Measurements from ENCODE around the gene TNC.

Gene TNC

GRCh38 chr9:115116421-115117284, 1.3 kb downstream of the TNC start:
- CTCF ChIA-PET = no interaction called here
- TF ChIP-seq CTCF (IDR thresholded peaks at IDR 0.05; ENCODE audit: control extremely low read depth, extremely low read depth, low read depth, missing control alignments) = no peak
- POLR2A ChIA-PET = no interaction called here
- no peak for DNase-seq (ENCODE audit: extremely low spot score)

GRCh38 chr9:115115924-115116323, 2.0 kb downstream of the TNC start:
- ChIA-PET CTCF (no interaction called here), POLR2A (no interaction called here)
- TF ChIP-seq CTCF (IDR thresholded peaks at IDR 0.05; ENCODE audit: control extremely low read depth, extremely low read depth, low read depth, missing control alignments) = no peak
- DNase-seq (ENCODE audit: extremely low spot score) = no peak

- no peak for TF ChIP-seq CTCF (IDR thresholded peaks at IDR 0.05; ENCODE audit: control extremely low read depth, extremely low read depth, low read depth, missing control alignments)
- CTCF ChIA-PET = interaction anchor here (1.1 to 1.4 kb wide), 4 partner anchors 8 to 26 kb away, joined by 3 to 4 read pairs (median 3); no protein-coding TSS in a partner anchor
- POLR2A ChIA-PET = no interaction called here
- DNase-seq (ENCODE audit: extremely low spot score) = no peak
These were observed 2.7 kb downstream of the TNC start for GRCh38 chr9:115115117-115115880.

- POLR2A ChIA-PET = no interaction called here
- CTCF ChIA-PET = interaction anchor here (1.1 to 1.4 kb wide), 4 partner anchors 9 to 27 kb away, joined by 3 to 4 read pairs (median 3); no protein-coding TSS in a partner anchor
- DNase-seq (ENCODE audit: extremely low spot score) = no peak
- no peak for TF ChIP-seq CTCF (IDR thresholded peaks at IDR 0.05; ENCODE audit: control extremely low read depth, extremely low read depth, low read depth, missing control alignments)
These were observed 3.4 kb downstream of the TNC start for GRCh38 chr9:115114546-115114945.

- no peak for DNase-seq (ENCODE audit: extremely low spot score)
- ChIA-PET CTCF (interaction anchor here (1.3 to 1.4 kb wide), 3 partner anchors 9 to 19 kb away, joined by 3 to 4 read pairs (median 3); no protein-coding TSS in a partner anchor), POLR2A (no interaction called here)
- no peak for TF ChIP-seq CTCF (IDR thresholded peaks at IDR 0.05; ENCODE audit: control extremely low read depth, extremely low read depth, low read depth, missing control alignments)
These were observed 3.9 kb downstream of the TNC start for GRCh38 chr9:115114084-115114483.

- TF ChIP-seq CTCF (IDR thresholded peaks at IDR 0.05; ENCODE audit: control extremely low read depth, extremely low read depth, low read depth, missing control alignments) = no peak
- CTCF ChIA-PET = interaction anchor here (1.5 kb wide), 1 partner anchor 25 kb away, joined by 3 read pairs; no protein-coding TSS in a partner anchor
- POLR2A ChIA-PET = no interaction called here
- DNase-seq (ENCODE audit: extremely low spot score) = no peak
These were observed 6.1 kb downstream of the TNC start for GRCh38 chr9:115111874-115112273.
